Neural crest cell (in vitro differentiated cells): ENCODE results near the gene CAMKK2. TPM values are rescaled to one million over a fixed set of nuclear protein-coding genes. Genes with fewer than 3 reads are reported as not detected.

Source experiments
- DNase-seq: peaks from one replicate; pipeline ENCODE4 v3.0.0; 2021; ENCODE audit warnings: low read depth, mixed read lengths, low spot score
- H3K27ac Mint-ChIP-seq: one replicate; pipeline ENCODE4 v1.8.0; 2021; ENCODE audit warnings: mild to moderate bottlenecking, mixed read lengths; ENCODE audit not compliant: unreplicated experiment
- H3K27me3 Mint-ChIP-seq: 2 replicates; pipeline ENCODE4 v1.8.0; 2021; ENCODE audit warnings: low read depth, mild to moderate bottlenecking, mixed read lengths
- H3K36me3 Mint-ChIP-seq: 2 replicates; pipeline ENCODE4 v1.8.0; 2021; ENCODE audit warnings: low read depth, mild to moderate bottlenecking, mixed read lengths
- H3K4me1 Mint-ChIP-seq: 2 replicates; pipeline ENCODE4 v1.8.0; 2021; ENCODE audit warnings: mixed read lengths
- H3K4me3 Mint-ChIP-seq: one replicate; pipeline ENCODE4 v1.8.0; 2021; ENCODE audit warnings: mild to moderate bottlenecking, mixed read lengths
- H3K9me3 Mint-ChIP-seq: 2 replicates; pipeline ENCODE4 v1.8.0; 2021; ENCODE audit warnings: mixed read lengths
- CTCF ChIP-seq: fragments of 200-600 bp; sonication (generic); conservative IDR thresholded peaks from 2 replicates; pipeline ENCODE4 v1.5.0; 2021; ENCODE audit warnings: antibody characterized with exemption, mild to moderate bottlenecking
- total RNA-seq: library from RNA; stranded (reverse); gene quantifications from 2 replicates; pipeline ENCODE4 v1.2.1, GENCODE V29; 2021

Gene CAMKK2
- total RNA-seq, 1 donor from 2014 or later = 43.1 TPM

- TF ChIP-seq CTCF = no peak
- H3K4me1 Mint-ChIP-seq = peaks cover 2% of the 10 kb centered on the region
- H3K4me3 Mint-ChIP-seq = no peak overlapping the region
- H3K27me3 Mint-ChIP-seq = no peaks in the 10 kb centered on the region
- H3K9me3 Mint-ChIP-seq = no peaks in the 10 kb centered on the region
- H3K36me3 Mint-ChIP-seq = peaks cover 8% of the 10 kb centered on the region
- no peak overlapping the region for H3K27ac Mint-ChIP-seq
- no peak for DNase-seq
Measured at GRCh38 chr12:121245951-121246350, 50.6 kb downstream of the CAMKK2 start.

GRCh38 chr12:121245031-121245430, 51.5 kb downstream of the CAMKK2 start:
- no peak for TF ChIP-seq CTCF
- no peaks in the 10 kb centered on the region for H3K9me3 Mint-ChIP-seq
- H3K27me3 Mint-ChIP-seq = no peaks in the 10 kb centered on the region
- no peak for DNase-seq
- no peak overlapping the region for H3K4me3 Mint-ChIP-seq
- H3K27ac Mint-ChIP-seq = no peak overlapping the region
- peaks cover 4% of the 10 kb centered on the region for H3K4me1 Mint-ChIP-seq
- peaks cover 8% of the 10 kb centered on the region for H3K36me3 Mint-ChIP-seq

GRCh38 chr12:121241156-121241970, 55.1 kb downstream of the CAMKK2 start:
- no peaks in the 10 kb centered on the region for H3K9me3 Mint-ChIP-seq
- no peak for DNase-seq
- H3K27ac Mint-ChIP-seq = peak overlapping the region; percentile 13

GRCh38 chr12:121240484-121241101, 55.9 kb downstream of the CAMKK2 start:
- no peak for DNase-seq
- H3K36me3 Mint-ChIP-seq = peaks cover 11% of the 10 kb centered on the region
- no peak for TF ChIP-seq CTCF

More at GRCh38 chr12:121241156-121241970, 55.1 kb downstream of the CAMKK2 start:
- H3K27me3 Mint-ChIP-seq = no peaks in the 10 kb centered on the region
- H3K4me1 Mint-ChIP-seq = peaks cover 11% of the 10 kb centered on the region
- H3K4me3 Mint-ChIP-seq = no peak overlapping the region
- no peak for TF ChIP-seq CTCF
- peaks cover 11% of the 10 kb centered on the region for H3K36me3 Mint-ChIP-seq

GRCh38 chr12:121240062-121240420, 56.5 kb downstream of the CAMKK2 start:
- peaks cover 11% of the 10 kb centered on the region for H3K4me1 Mint-ChIP-seq
- peaks cover 11% of the 10 kb centered on the region for H3K36me3 Mint-ChIP-seq
- no peak for TF ChIP-seq CTCF
- H3K9me3 Mint-ChIP-seq = no peaks in the 10 kb centered on the region
- no peak for DNase-seq
- H3K4me3 Mint-ChIP-seq = no peak overlapping the region
- no peaks in the 10 kb centered on the region for H3K27me3 Mint-ChIP-seq
- H3K27ac Mint-ChIP-seq = no peak overlapping the region

More at GRCh38 chr12:121240484-121241101, 55.9 kb downstream of the CAMKK2 start:
- Mint-ChIP-seq H3K4me3 (no peak overlapping the region), H3K27ac (peak overlapping the region; percentile 13), H3K27me3 (no peaks in the 10 kb centered on the region), H3K9me3 (no peaks in the 10 kb centered on the region), H3K4me1 (peaks cover 11% of the 10 kb centered on the region)
